ENCODE data around the gene TNS1.

Gene TNS1

GRCh38 chr2:217845301-217845700, 157.5 kb downstream of the TNS1 start:
- TF ChIP-seq, protein P1, sequence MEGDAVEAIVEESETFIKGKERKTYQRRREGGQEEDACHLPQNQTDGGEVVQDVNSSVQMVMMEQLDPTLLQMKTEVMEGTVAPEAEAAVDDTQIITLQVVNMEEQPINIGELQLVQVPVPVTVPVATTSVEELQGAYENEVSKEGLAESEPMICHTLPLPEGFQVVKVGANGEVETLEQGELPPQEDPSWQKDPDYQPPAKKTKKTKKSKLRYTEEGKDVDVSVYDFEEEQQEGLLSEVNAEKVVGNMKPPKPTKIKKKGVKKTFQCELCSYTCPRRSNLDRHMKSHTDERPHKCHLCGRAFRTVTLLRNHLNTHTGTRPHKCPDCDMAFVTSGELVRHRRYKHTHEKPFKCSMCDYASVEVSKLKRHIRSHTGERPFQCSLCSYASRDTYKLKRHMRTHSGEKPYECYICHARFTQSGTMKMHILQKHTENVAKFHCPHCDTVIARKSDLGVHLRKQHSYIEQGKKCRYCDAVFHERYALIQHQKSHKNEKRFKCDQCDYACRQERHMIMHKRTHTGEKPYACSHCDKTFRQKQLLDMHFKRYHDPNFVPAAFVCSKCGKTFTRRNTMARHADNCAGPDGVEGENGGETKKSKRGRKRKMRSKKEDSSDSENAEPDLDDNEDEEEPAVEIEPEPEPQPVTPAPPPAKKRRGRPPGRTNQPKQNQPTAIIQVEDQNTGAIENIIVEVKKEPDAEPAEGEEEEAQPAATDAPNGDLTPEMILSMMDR (IDR thresholded peaks at IDR 0.05; ENCODE audit: low read depth, low read length, missing control alignments) = no peak

GRCh38 chr2:217844696-217845095, 158.1 kb downstream of the TNS1 start:
- TF ChIP-seq, protein P1 (IDR thresholded peaks at IDR 0.05; ENCODE audit: low read depth, low read length, missing control alignments) = no peak
- no peak overlapping the region for H3K4me3 ChIP-seq (ENCODE audit: low read depth, low read length)
- no peak for DNase-seq (ENCODE audit: low read depth)

More at GRCh38 chr2:217845301-217845700, 157.5 kb downstream of the TNS1 start:
- no peak overlapping the region for H3K4me3 ChIP-seq (ENCODE audit: low read depth, low read length)
- no peak for DNase-seq (ENCODE audit: low read depth)

DNA sequence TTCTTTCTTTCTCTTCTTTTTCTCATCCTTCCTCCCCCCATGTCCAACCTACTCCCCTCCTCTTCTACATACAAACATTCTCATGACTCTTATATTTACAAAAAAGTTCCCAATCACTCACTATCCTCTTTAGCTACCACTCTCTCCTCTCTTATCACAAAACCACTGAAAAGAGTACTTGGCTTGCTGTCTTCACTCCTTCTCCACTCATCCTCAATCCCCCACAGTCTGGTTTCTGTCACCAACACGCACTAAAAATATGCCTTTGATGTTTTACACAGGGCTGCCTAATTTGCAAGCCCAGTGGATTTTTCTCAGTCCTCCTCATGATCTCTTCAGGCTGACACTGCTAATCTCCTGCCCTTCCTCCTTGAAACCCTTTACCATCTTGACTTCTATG, 159.5 kb downstream of the TNS1 start:
- TF ChIP-seq, protein P1 (IDR thresholded peaks at IDR 0.05; ENCODE audit: low read depth, low read length, missing control alignments) = no peak
- DNase-seq (ENCODE audit: low read depth) = no peak
- no peak overlapping the region for H3K4me3 ChIP-seq (ENCODE audit: low read depth, low read length)

GRCh38 chr2:217842017-217842416, 160.8 kb downstream of the TNS1 start:
- H3K4me3 ChIP-seq (ENCODE audit: low read depth, low read length) = no peak overlapping the region
- TF ChIP-seq, protein P1 (IDR thresholded peaks at IDR 0.05; ENCODE audit: low read depth, low read length, missing control alignments) = no peak
- no peak for DNase-seq (ENCODE audit: low read depth)

- H3K4me3 ChIP-seq (ENCODE audit: low read depth, low read length) = no peak overlapping the region
- TF ChIP-seq, protein P1 (IDR thresholded peaks at IDR 0.05; ENCODE audit: low read depth, low read length, missing control alignments) = no peak
- DNase-seq (ENCODE audit: low read depth) = no peak
These were observed 162.3 kb downstream of the TNS1 start for GRCh38 chr2:217840522-217840921.

GRCh38 chr2:217839750-217840107, 163.1 kb downstream of the TNS1 start:
- no peak overlapping the region for H3K4me3 ChIP-seq (ENCODE audit: low read depth, low read length)
- TF ChIP-seq, protein P1 (IDR thresholded peaks at IDR 0.05; ENCODE audit: low read depth, low read length, missing control alignments) = no peak
- no peak for DNase-seq (ENCODE audit: low read depth)

DNA sequence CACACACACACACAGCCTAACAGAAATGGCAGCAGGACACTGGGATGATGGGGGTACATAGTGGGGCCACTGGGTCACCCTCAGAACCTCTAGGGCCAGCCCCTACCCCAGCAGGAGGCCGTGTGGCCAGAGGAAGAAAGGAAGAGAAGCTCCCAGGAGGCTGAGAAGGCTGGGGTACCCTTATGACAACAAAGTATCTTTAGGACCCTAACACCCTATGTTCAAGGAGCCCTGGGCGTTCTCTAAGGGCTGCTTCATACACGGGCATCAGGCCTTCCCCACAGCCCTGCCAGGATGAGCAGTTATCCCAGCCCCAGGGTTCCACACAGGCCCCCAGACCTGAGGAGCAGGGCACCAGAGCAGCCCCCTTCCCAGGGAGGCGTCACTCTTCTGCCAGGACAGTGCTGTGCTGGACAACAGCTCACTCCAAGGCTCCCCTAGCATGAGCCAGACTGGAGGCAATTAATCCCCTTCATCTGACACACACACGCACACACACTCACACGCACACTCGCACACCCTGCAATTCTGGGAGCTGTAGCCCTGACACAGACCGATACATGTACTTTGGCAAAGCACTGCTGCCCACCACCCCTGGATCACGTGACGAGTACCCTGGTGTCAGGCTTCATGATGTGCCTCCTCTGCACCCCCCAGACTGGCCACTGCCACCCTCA, 163.6 kb downstream of the TNS1 start:
- no peak for DNase-seq (ENCODE audit: low read depth)
- TF ChIP-seq, protein P1 (IDR thresholded peaks at IDR 0.05; ENCODE audit: low read depth, low read length, missing control alignments) = no peak
- no peak overlapping the region for H3K4me3 ChIP-seq (ENCODE audit: low read depth, low read length)

Data from GM12864 (cell line).